K562 (cell line): ENCODE measurements around the gene MAP3K13.

Source experiments
- CBX5 ChIP-seq: IDR thresholded peaks from 2 replicates; pipeline ENCODE4 v1.6.1; 2014; ENCODE audit warnings: low read depth, borderline replicate concordance
- CTCF ChIP-seq, 3 experiments: IDR thresholded peaks in 2 of 3; conservative IDR thresholded peaks in 1 of 3; 2 replicates each; pipeline ENCODE4 v1.5.1; 2011 to 2012; ENCODE audit warnings: low read length in 3 of 3, mild to moderate bottlenecking in 3 of 3, control low read depth in 2 of 3, improper control_type of control experiment in 1 of 3, inconsistent platforms in 1 of 3, low read depth in 1 of 3, mixed read lengths in 1 of 3, moderate library complexity in 1 of 3; ENCODE audit not compliant: insufficient read depth in 2 of 3
- NFE2L1 ChIP-seq: fragments of 450-650 bp; IDR thresholded peaks from 2 replicates; pipeline ENCODE4 v1.6.1; 2016; ENCODE audit warnings: missing genetic modification characterization, low read depth, mild to moderate bottlenecking, missing compliant biosample characterization, moderate library complexity, borderline replicate concordance
- NFYB ChIP-seq: IDR thresholded peaks from 2 replicates; pipeline ENCODE4 v1.6.1; 2011; ENCODE audit warnings: mild to moderate bottlenecking, moderate library complexity; ENCODE audit not compliant: insufficient read length; ENCODE audit errors: extremely low read depth
- RCOR1 ChIP-seq, 2 experiments: IDR thresholded peaks; 2 replicates each; pipeline ENCODE4 v1.6.1; 2012; ENCODE audit warnings: low read depth in 2 of 2, low read length in 2 of 2, borderline replicate concordance in 1 of 2, improper control_type of control experiment in 1 of 2
- REST ChIP-seq, 2 experiments: fragments of 450-650 bp; formaldehyde crosslinking in 1 of 2; IDR thresholded peaks; 2 replicates each; pipeline versions ENCODE4 v1.4.0 to v1.6.1; 2014 to 2020; ENCODE audit warnings: mild to moderate bottlenecking in 2 of 2, borderline replicate concordance in 1 of 2, low read depth in 1 of 2
- USF2 ChIP-seq: sonication (generic); formaldehyde crosslinking; IDR thresholded peaks from 2 replicates; pipeline ENCODE4 v1.5.0; 2020; ENCODE audit warnings: missing genetic modification reagents

GRCh38 chr3:185403002-185403401, 40.1 kb downstream of the MAP3K13 start:
- TF ChIP-seq CBX5 (no peak), RCOR1 (IDR thresholded peaks at IDR 0.05; ENCODE audit: borderline replicate concordance in 1 of 2, low read depth in 2 of 2, low read length in 2 of 2) (no peak), CTCF (IDR thresholded peaks at IDR 0.05 in 2 of 3, conservative IDR thresholded peaks at IDR 0.05 in 1 of 3; ENCODE audit: insufficient read depth in 2 of 3, low read depth in 1 of 3, low read length in 3 of 3) (no peak), USF2 (no peak), REST (IDR thresholded peaks at IDR 0.05; ENCODE audit: borderline replicate concordance) (no peak), REST (CRISPR knock-in tag; IDR thresholded peaks at IDR 0.05; ENCODE audit: low read depth) (no peak), NFE2L1 (tag) (no peak), NFYB (no peak)
